SW 1271 (cell line): ENCODE measurements around the gene BHLHE40.

Experiments used
- DNase-seq, 2 experiments: peaks; one replicate each; lab custom pipeline; 2025; lab: John Stamatoyannopoulos, UW

Gene BHLHE40

GRCh38 chr3:4979428-4980228, at the start of gene BHLHE40:
Gene BHLHE40 (plus strand): TSS chr3:4979437. CDS start chr3:4979719, 282 bp downstream.
- DNase-seq, result no peak

GRCh38 chr3:4930501-4930900, 48.7 kb upstream of the BHLHE40 start:
- no peak for DNase-seq

- no peak for DNase-seq
Measured at GRCh38 chr3:4934050-4934449, 45.2 kb upstream of the BHLHE40 start.

GRCh38 chr3:4935347-4935746, 43.9 kb upstream of the BHLHE40 start:
- no peak for DNase-seq

GRCh38 chr3:4936982-4937614, 42.1 kb upstream of the BHLHE40 start:
- no peak for DNase-seq

- no peak for DNase-seq
Measured at GRCh38 chr3:4938281-4938982, 40.8 kb upstream of the BHLHE40 start.

GRCh38 chr3:4939276-4939675, 40.0 kb upstream of the BHLHE40 start:
- no peak for DNase-seq

- no peak for DNase-seq
Measured at GRCh38 chr3:4940985-4941384, 38.3 kb upstream of the BHLHE40 start.

GRCh38 chr3:4943549-4943948, 35.7 kb upstream of the BHLHE40 start:
- no peak for DNase-seq

- no peak for DNase-seq
Measured at GRCh38 chr3:4945324-4945723, 33.9 kb upstream of the BHLHE40 start.

- no peak for DNase-seq
Measured at GRCh38 chr3:4947028-4947427, 32.2 kb upstream of the BHLHE40 start.

- DNase-seq, result no peak
Measured at GRCh38 chr3:4948395-4948794, 30.8 kb upstream of the BHLHE40 start.

GRCh38 chr3:4949004-4949403, 30.2 kb upstream of the BHLHE40 start:
- no peak for DNase-seq

- DNase-seq, result no peak
Measured at GRCh38 chr3:4949659-4950058, 29.6 kb upstream of the BHLHE40 start.

- DNase-seq, result no peak
Measured at GRCh38 chr3:4950351-4950784, 28.9 kb upstream of the BHLHE40 start.

- DNase-seq, result no peak
Measured at GRCh38 chr3:4950948-4951347, 28.3 kb upstream of the BHLHE40 start.

GRCh38 chr3:4953119-4953518, 26.1 kb upstream of the BHLHE40 start:
- no peak for DNase-seq

GRCh38 chr3:4954256-4955000, 24.8 kb upstream of the BHLHE40 start:
- DNase-seq, result no peak

- no peak for DNase-seq
Measured at GRCh38 chr3:4956099-4956498, 23.1 kb upstream of the BHLHE40 start.

GRCh38 chr3:4956738-4957137, 22.5 kb upstream of the BHLHE40 start:
- DNase-seq, result no peak

- no peak for DNase-seq
Measured at GRCh38 chr3:4957978-4958377, 21.3 kb upstream of the BHLHE40 start.

GRCh38 chr3:4959180-4959579, 20.1 kb upstream of the BHLHE40 start:
- no peak for DNase-seq
